SK-N-SH (cell line): Measurements from ENCODE around the gene RILPL1.

Experiments used
- EP300 ChIP-seq, 2 experiments: IDR thresholded peaks; 2 replicates each; pipeline versions ENCODE4 v1.4.0 to v1.6.1; 2012; ENCODE audit warnings: borderline replicate concordance in 1 of 2, low read depth in 1 of 2, low read length in 1 of 2
- EZH2phosphoT487 ChIP-seq: fragments of 200-600 bp; sonication (generic); IDR thresholded peaks from 2 replicates; pipeline ENCODE4 v1.6.1; 2017; ENCODE audit warnings: low read depth, mixed run types, mild to moderate bottlenecking, antibody characterized with exemption, moderate library complexity, borderline replicate concordance
- GABPA ChIP-seq: IDR thresholded peaks from 2 replicates; pipeline ENCODE4 v1.4.0; 2012; ENCODE audit warnings: low read depth, mild to moderate bottlenecking
- MEF2A ChIP-seq: IDR thresholded peaks from 2 replicates; pipeline ENCODE4 v1.4.0; 2012; ENCODE audit warnings: low read depth, borderline replicate concordance
- MXI1 ChIP-seq: IDR thresholded peaks from 2 replicates; pipeline ENCODE4 v1.6.1; 2012; ENCODE audit warnings: mild to moderate bottlenecking, low read depth, low read length, improper control_type of control experiment
- POLR2AphosphoS5 ChIP-seq: IDR thresholded peaks from 2 replicates; pipeline ENCODE4 v1.6.1; 2012; ENCODE audit warnings: low read depth, low read length
- RFX5 ChIP-seq: IDR thresholded peaks from 2 replicates; pipeline ENCODE4 v1.6.1; 2012; ENCODE audit warnings: mild to moderate bottlenecking, improper control_type of control experiment, low read length
- RXRA ChIP-seq: IDR thresholded peaks from 2 replicates; pipeline ENCODE4 v1.4.0; 2012; ENCODE audit warnings: low read depth, mild to moderate bottlenecking, borderline replicate concordance
- TAF1 ChIP-seq: IDR thresholded peaks from 2 replicates; pipeline ENCODE4 v1.6.1; 2012; ENCODE audit warnings: low read depth, mild to moderate bottlenecking, low read length, moderate library complexity, borderline replicate concordance
- USF1 ChIP-seq: IDR thresholded peaks from 2 replicates; pipeline ENCODE4 v1.4.0; 2012; ENCODE audit warnings: low read depth, borderline replicate concordance
- YY1 ChIP-seq: IDR thresholded peaks from 2 replicates; pipeline ENCODE4 v1.4.0; 2012; ENCODE audit warnings: low read depth, mild to moderate bottlenecking
- TF ChIP-seq, protein P1 (sequence below): fragments of 200-600 bp; sonication (generic); IDR thresholded peaks from 2 replicates; pipeline ENCODE4 v1.6.1; 2017; ENCODE audit warnings: antibody characterized with exemption, mild to moderate bottlenecking, moderate library complexity
- TF ChIP-seq, protein P2 (sequence below): IDR thresholded peaks from 2 replicates; pipeline ENCODE4 v1.4.0; 2012; ENCODE audit warnings: low read depth, borderline replicate concordance
- TF ChIP-seq, protein P3 (sequence below): IDR thresholded peaks from 2 replicates; pipeline ENCODE4 v1.6.1; 2012; ENCODE audit warnings: mild to moderate bottlenecking, low read depth, low read length, moderate library complexity

DNA sequence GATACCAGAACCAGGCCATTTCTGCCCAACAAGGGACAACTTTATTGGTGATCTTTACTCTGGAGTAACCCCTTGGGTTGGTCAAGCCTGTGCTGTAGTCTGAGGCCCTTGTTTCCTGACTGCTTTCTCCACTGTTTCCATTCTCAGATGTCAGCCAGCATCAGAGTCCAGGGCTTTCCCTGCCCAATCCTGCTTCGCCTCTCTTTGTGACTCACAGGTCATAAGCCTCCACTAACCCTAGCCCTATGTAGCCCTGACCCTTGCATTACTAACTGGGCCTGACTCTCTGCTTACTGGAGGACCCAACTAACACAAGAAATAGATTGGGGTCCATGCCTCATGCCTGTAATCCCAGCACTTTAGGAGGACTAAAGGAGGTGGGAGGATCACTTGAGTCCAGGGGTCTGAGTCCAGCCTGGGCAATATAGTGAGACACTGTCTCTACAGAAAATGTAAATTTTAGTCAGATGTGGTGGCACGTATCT is 84.2 kb downstream of the RILPL1 start:
- TF ChIP-seq, protein P1, sequence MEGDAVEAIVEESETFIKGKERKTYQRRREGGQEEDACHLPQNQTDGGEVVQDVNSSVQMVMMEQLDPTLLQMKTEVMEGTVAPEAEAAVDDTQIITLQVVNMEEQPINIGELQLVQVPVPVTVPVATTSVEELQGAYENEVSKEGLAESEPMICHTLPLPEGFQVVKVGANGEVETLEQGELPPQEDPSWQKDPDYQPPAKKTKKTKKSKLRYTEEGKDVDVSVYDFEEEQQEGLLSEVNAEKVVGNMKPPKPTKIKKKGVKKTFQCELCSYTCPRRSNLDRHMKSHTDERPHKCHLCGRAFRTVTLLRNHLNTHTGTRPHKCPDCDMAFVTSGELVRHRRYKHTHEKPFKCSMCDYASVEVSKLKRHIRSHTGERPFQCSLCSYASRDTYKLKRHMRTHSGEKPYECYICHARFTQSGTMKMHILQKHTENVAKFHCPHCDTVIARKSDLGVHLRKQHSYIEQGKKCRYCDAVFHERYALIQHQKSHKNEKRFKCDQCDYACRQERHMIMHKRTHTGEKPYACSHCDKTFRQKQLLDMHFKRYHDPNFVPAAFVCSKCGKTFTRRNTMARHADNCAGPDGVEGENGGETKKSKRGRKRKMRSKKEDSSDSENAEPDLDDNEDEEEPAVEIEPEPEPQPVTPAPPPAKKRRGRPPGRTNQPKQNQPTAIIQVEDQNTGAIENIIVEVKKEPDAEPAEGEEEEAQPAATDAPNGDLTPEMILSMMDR: no peak
- TF ChIP-seq POLR2AphosphoS5 (no peak), YY1 (no peak), RXRA (no peak), MEF2A (no peak), RFX5 (no peak), MXI1 (no peak), EP300 (IDR thresholded peaks at IDR 0.05; ENCODE audit: borderline replicate concordance in 1 of 2, low read depth in 1 of 2, low read length in 1 of 2) (no peak), GABPA (no peak), EZH2phosphoT487 (no peak), TAF1 (no peak), USF1 (no peak)
- TF ChIP-seq, protein P2, sequence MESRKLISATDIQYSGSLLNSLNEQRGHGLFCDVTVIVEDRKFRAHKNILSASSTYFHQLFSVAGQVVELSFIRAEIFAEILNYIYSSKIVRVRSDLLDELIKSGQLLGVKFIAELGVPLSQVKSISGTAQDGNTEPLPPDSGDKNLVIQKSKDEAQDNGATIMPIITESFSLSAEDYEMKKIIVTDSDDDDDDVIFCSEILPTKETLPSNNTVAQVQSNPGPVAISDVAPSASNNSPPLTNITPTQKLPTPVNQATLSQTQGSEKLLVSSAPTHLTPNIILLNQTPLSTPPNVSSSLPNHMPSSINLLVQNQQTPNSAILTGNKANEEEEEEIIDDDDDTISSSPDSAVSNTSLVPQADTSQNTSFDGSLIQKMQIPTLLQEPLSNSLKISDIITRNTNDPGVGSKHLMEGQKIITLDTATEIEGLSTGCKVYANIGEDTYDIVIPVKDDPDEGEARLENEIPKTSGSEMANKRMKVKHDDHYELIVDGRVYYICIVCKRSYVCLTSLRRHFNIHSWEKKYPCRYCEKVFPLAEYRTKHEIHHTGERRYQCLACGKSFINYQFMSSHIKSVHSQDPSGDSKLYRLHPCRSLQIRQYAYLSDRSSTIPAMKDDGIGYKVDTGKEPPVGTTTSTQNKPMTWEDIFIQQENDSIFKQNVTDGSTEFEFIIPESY: no peak
- TF ChIP-seq, protein P3, sequence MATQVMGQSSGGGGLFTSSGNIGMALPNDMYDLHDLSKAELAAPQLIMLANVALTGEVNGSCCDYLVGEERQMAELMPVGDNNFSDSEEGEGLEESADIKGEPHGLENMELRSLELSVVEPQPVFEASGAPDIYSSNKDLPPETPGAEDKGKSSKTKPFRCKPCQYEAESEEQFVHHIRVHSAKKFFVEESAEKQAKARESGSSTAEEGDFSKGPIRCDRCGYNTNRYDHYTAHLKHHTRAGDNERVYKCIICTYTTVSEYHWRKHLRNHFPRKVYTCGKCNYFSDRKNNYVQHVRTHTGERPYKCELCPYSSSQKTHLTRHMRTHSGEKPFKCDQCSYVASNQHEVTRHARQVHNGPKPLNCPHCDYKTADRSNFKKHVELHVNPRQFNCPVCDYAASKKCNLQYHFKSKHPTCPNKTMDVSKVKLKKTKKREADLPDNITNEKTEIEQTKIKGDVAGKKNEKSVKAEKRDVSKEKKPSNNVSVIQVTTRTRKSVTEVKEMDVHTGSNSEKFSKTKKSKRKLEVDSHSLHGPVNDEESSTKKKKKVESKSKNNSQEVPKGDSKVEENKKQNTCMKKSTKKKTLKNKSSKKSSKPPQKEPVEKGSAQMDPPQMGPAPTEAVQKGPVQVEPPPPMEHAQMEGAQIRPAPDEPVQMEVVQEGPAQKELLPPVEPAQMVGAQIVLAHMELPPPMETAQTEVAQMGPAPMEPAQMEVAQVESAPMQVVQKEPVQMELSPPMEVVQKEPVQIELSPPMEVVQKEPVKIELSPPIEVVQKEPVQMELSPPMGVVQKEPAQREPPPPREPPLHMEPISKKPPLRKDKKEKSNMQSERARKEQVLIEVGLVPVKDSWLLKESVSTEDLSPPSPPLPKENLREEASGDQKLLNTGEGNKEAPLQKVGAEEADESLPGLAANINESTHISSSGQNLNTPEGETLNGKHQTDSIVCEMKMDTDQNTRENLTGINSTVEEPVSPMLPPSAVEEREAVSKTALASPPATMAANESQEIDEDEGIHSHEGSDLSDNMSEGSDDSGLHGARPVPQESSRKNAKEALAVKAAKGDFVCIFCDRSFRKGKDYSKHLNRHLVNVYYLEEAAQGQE: no peak
